Heart right ventricle (tissue), 16 donors: ENCODE measurements around the gene LDLRAD4. TPM values are rescaled to one million over a fixed set of nuclear protein-coding genes. Genes with fewer than 3 reads are reported as not detected.

Experiments
- ATAC-seq, 8 donors: fragments of 200-7000 bp; cut with Tn5 transposase; one replicate each; pipeline ENCODE4 v1.9.1; 2020; ENCODE audit warnings: mild to moderate bottlenecking in 8 of 8, moderate library complexity in 8 of 8, moderate number of reproducible peaks in 1 of 8
- DNase-seq, 2 donors: peaks; one replicate each; pipeline ENCODE4 v3.0.0-alpha.2; 2020
- H3K27ac ChIP-seq, 10 donors: fragments of 200-600 bp; sonication (generic) in 2 of 10; one replicate each; pipeline versions ENCODE4 v1.5.0 to v1.8.0; 2020 to 2022; ENCODE audit warnings: mild to moderate bottlenecking in 3 of 10
- H3K27me3 ChIP-seq, 7 donors: fragments of 200-600 bp; one replicate each; pipeline ENCODE4 v1.8.0; 2021 to 2022; ENCODE audit warnings: mild to moderate bottlenecking in 2 of 7
- H3K36me3 ChIP-seq, 9 donors: fragments of 200-600 bp; sonication (generic) in 1 of 9; one replicate each; pipeline versions ENCODE4 v1.5.0 to v1.8.0; 2020 to 2022; ENCODE audit warnings: mild to moderate bottlenecking in 2 of 9
- H3K4me1 ChIP-seq, 9 donors: fragments of 200-600 bp; sonication (generic) in 1 of 9; one replicate each; pipeline versions ENCODE4 v1.5.0 to v1.8.0; 2020 to 2022; ENCODE audit warnings: mild to moderate bottlenecking in 4 of 9
- H3K4me3 ChIP-seq, 10 donors: fragments of 200-600 bp; sonication (generic) in 2 of 10; one replicate each; pipeline versions ENCODE4 v1.5.0 to v1.8.0; 2020 to 2022; ENCODE audit warnings: mild to moderate bottlenecking in 7 of 10, moderate library complexity in 2 of 10
- H3K9me3 ChIP-seq, 11 donors: fragments of 200-600 bp in 10 of 11; sonication (generic) in 2 of 11; one replicate each; pipeline versions ENCODE4 v1.5.0 to v1.8.0; 2013 to 2022; ENCODE audit warnings: mild to moderate bottlenecking in 2 of 11, control low read depth in 1 of 11, moderate library complexity in 1 of 11
- CTCF ChIP-seq, 9 donors: fragments of 200-600 bp; sonication (generic) in 2 of 9; IDR thresholded peaks; one replicate each; pipeline versions ENCODE4 v1.5.0 to v1.8.0; 2021 to 2022; ENCODE audit warnings: antibody characterized with exemption in 9 of 9, mild to moderate bottlenecking in 5 of 9, moderate library complexity in 1 of 9
- WGBS, 2 donors: extraction: QIAGEN DNeasy Blood & Tissue Kit; methylation state at CpG; one replicate each; pipeline ENCODE4 v1.1.7; 2013; ENCODE audit warnings: inconsistent platforms in 1 of 2; 5-methylcytosine and 5-hydroxymethylcytosine counted together
- intact Hi-C, 10 donors: fragments of 100-400 bp; cut with DNase I; formaldehyde crosslinking; loops; one replicate each; pipeline versions ENCODE4 v1.11.1 to v1.14.2; 2022
- polyA plus RNA-seq, 2 donors: library from polyadenylated mRNA; stranded (reverse); fragments of 200-250 nt; gene quantifications; one replicate each; pipeline ENCODE4 v1.2.3, GENCODE V29; 2013
- total RNA-seq, 10 donors: library from RNA; stranded (reverse); fragmentation: NEBNext Ultra II Directional in 3 of 10; extraction: Animal tissue kit (Norgen Biotek cat#: 25700) in 3 of 10; gene quantifications; one replicate each; pipeline versions ENCODE4 v1.2.1 to v1.2.4, GENCODE V29; 2021 to 2023
- donor health status: Arrhythmogenic right ventricular cardiomyopathy.
- donor health status: ischemic (EF 13 %, LVEDD 7.1; RV severe dilation, severe dysfunction).
- donor health status: healthy with polysubstance abuse.
- donor health status: DM: no; HTN: yes; CAD: no.
- donor health status: DM: no; HTN: no; CAD: no.
- donor health status: ischemic (EF 25% LVEDD 6.9; RV normal size, moderate dysfunction).
- donor health status: ischemic (EF 25% LVEDD 5.7; RV mildly dilated, moderate dysfunction).
- donor health status: healthy.
- donor health status: DM: yes; HTN: yes; CAD: no.
- donor health status: Ischemic cardiomyopathy.
- donor health status: ischemic (EF 35%, LVEDD 5.7; RV mildly dilated, moderate dysfunction).
- donor health status: nonischemic (EF 11% LVEDD 7.7; RV severe dilation, severe dysfunction).
- donor health status: DM: yes; HTN: yes; CAD: no.
- donor health status: PGD.
- donor health status: ischemic (EF 29% LVEDD 5.4; RV normal size, mild dysfunction).
- donor health status: nonischemic (EF 23%, LVEDD 6.1; RV moderate dilation, normal function).

Gene LDLRAD4
- total and polyA plus RNA-seq, 12 donors, result 5.4 to 74.6 (median 34.6) TPM

- H3K27ac ChIP-seq, result no peak overlapping the region
- DNase-seq, result no peak
- ATAC-seq, result peak in 2 of 8 donors; percentile 20 to 24
- H3K36me3 ChIP-seq, result peaks cover 0 to 11% (median 0%) of the 10 kb centered on the region in 9 donors
- no peak for TF ChIP-seq CTCF (IDR thresholded peaks at IDR 0.05)
- intact Hi-C loops, result no loop called here
- WGBS, 2 donors, result 68 to 76% methylated on average over 8 of the region's 8 CpGs
- H3K4me3 ChIP-seq, result no peak overlapping the region
- peaks cover 0 to 9% (median 0%) of the 10 kb centered on the region in 9 donors for H3K4me1 ChIP-seq
- H3K9me3 ChIP-seq, result no peaks in the 10 kb centered on the region
- no peaks in the 10 kb centered on the region for H3K27me3 ChIP-seq
These were observed 182.8 kb downstream of the LDLRAD4 start for GRCh38 chr18:13401404-13401803.

GRCh38 chr18:13401826-13402225 lies 183.3 kb downstream of the LDLRAD4 start:
- Histone ChIP-seq H3K9me3 (no peaks in the 10 kb centered on the region), H3K27ac (no peak overlapping the region), H3K36me3 (peaks cover 0 to 11% (median 0%) of the 10 kb centered on the region in 9 donors), H3K4me1 (peaks cover 0 to 10% (median 0%) of the 10 kb centered on the region in 9 donors), H3K27me3 (no peaks in the 10 kb centered on the region), H3K4me3 (no peak overlapping the region)
- intact Hi-C loops, result no loop called here
- WGBS, 2 donors, result 85 to 89% methylated on average over 10 of the region's 10 CpGs
- DNase-seq (no peak), ATAC-seq (no peak)
- TF ChIP-seq CTCF (IDR thresholded peaks at IDR 0.05), result no peak

- DNase-seq (no peak), ATAC-seq (no peak)
- Histone ChIP-seq H3K4me1 (peaks cover 0 to 13% (median 0%) of the 10 kb centered on the region in 9 donors), H3K27me3 (no peaks in the 10 kb centered on the region), H3K4me3 (no peak overlapping the region), H3K9me3 (no peaks in the 10 kb centered on the region), H3K36me3 (peaks cover 0 to 6% (median 0%) of the 10 kb centered on the region in 9 donors), H3K27ac (no peak overlapping the region)
- WGBS, 2 donors, result 93 to 97% methylated on average over 31 of the region's 31 CpGs
- TF ChIP-seq CTCF (IDR thresholded peaks at IDR 0.05), result no peak
- intact Hi-C loops, result no loop called here
These were observed 185.4 kb downstream of the LDLRAD4 start for GRCh38 chr18:13403786-13404549.

GRCh38 chr18:13405305-13406038 lies 186.9 kb downstream of the LDLRAD4 start:
- DNase-seq (no peak), ATAC-seq (peak in 1 of 8 donors; percentile 20)
- peaks cover 0 to 6% (median 0%) of the 10 kb centered on the region in 9 donors for H3K36me3 ChIP-seq
- no peaks in the 10 kb centered on the region for H3K27me3 ChIP-seq
- H3K9me3 ChIP-seq, result no peaks in the 10 kb centered on the region
- H3K27ac ChIP-seq, result no peak overlapping the region
- no peak for TF ChIP-seq CTCF (IDR thresholded peaks at IDR 0.05)
- peaks cover 0 to 13% (median 0%) of the 10 kb centered on the region in 9 donors for H3K4me1 ChIP-seq
- WGBS, 2 donors, result 89 to 91% methylated on average over 17 of the region's 17 CpGs
- H3K4me3 ChIP-seq, result no peak overlapping the region
- intact Hi-C loops, result no loop called here
